NCI-H2196 (cell line): ENCODE data around the gene CHRM5.

Experiments
- DNase-seq: peaks from one replicate; lab custom pipeline; 2025; ENCODE audit not compliant: unreplicated experiment; lab: John Stamatoyannopoulos, UW

Gene CHRM5

DNA sequence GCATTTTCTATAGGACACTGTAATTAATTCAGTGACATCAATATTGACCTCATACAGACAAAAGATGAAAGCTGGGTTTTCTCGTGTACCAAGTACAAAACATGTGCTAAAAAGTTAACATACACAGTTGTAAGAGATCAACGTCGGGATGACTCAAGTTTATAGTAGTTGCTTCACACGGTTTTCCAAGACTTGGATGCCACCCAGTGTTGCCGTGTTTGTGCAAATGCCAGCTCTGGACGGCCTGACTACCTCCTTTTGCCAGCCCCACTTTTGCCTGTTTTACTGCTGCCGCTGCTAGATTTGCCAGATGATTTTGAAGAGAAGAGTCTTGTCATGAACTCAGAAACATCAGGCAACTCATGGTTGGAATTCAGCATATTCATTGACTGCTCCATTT, 115.8 kb downstream of the CHRM5 start:
- DNase-seq = no peak

GRCh38 chr15:34085746-34086145, 117.4 kb downstream of the CHRM5 start:
- DNase-seq = no peak

DNA sequence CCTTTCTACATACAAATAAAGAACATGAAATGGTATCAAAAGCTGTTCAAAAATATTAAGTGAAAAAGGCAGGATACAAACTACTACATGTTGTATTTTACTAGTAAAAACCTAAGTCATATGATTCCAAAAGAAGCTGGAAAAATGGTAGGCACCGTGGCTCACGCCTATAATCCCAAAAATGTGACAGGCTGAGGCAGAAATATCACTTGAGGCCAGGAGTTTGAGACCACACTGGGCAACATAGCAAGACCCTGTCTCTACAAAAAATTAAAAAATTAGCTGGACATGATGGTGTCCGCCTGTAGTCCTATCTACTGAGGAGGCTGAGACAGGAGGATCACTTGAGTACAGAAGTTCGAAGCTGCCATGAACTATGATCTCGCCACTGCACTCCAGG, 131.6 kb downstream of the CHRM5 start:
- DNase-seq = no peak

GRCh38 chr15:34101366-34102174, 133.3 kb downstream of the CHRM5 start, which contains the start of the genes EMC7 and PGBD4:
Gene EMC7, minus strand, starts transcription at chr15:34101862. Its CDS starts 23 bp downstream, at chr15:34101839.
Gene PGBD4, plus strand, starts transcription at chr15:34102083. Its CDS starts 449 bp downstream, at chr15:34102532.
- peak; percentile 84 for DNase-seq

GRCh38 chr15:34102175-34102925, 134.1 kb downstream of the CHRM5 start:
- no peak for DNase-seq

DNA sequence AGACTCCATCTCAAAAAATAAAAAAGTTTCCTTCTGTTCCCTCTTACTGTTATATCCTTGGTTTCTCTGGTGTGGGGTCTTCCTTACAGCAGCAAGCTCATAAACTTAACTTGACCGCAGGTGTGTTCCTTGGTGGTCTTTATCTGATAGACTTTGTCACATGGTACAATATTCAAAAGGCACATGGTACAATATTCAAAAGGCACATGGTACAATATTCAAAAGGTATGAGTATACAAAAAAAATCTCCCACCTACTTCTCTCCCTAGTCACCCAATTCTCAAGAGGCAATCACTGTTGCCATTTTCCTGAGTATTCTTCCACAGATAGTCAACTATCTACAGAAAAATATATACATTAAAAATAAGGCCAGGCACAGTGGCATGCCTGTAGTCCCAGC, 138.1 kb downstream of the CHRM5 start:
- no peak for DNase-seq

GRCh38 chr15:34107315-34107714, 139.0 kb downstream of the CHRM5 start:
- DNase-seq = no peak

- DNase-seq = no peak
Observed at GRCh38 chr15:34109797-34110663, 141.7 kb downstream of the CHRM5 start.

DNA sequence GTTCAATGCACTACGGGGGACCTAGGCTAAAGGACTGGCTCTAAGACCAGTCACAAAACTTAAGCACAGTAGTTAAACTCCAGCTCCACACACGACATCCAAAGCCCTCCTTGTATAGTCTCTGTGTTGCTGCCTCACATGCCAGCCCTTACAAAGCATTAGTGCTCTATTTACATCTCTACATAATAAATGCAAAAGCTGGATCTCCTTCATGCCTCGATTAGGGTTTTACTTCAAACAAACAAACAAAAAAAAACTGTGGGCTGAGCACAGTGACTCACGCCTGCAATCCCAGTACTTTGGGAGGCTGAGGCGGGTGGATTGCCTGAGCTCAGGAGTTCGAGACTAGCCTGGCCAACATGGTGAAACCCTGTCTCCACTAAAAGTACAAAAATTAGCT, 143.2 kb downstream of the CHRM5 start:
- DNase-seq = no peak

DNA sequence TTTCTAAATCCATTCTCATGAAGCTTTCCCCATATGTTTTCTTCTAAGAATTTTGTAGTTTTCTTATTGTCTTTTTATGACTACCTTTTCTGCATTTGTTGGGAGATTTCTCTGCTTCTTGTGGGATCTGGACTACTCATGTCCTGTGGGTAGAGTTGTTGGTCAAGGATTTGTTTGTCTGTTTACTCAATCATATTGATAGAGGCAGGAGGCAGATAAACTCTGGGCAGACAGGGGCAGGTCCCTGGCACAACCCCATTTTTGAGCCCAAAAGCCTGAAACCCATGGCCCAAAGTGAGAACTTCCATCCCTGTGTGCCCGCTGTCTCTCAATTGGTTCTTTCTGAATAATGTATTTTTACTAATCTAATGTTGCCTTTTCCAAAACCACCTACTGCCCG, 145.9 kb downstream of the CHRM5 start:
- DNase-seq = no peak

DNA sequence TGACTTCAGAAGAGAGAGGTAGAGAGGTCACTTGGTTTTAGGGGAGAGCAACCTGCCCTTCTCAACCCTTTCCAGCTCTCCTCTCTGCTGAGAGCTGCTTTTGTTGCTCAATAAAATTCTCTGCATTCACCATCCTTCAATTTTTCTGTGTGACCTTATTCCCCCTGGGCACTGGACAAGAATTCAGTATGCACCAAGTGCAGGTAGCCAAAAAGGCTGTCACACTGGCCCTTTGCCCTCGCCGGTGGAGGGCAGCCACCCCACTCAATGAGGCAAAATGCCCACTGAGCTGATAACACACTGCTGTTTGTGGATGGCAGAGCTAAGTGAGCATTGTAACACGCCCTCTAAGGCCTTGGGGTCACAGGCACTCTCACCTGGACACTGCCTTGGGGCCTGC, 146.4 kb downstream of the CHRM5 start:
- no peak for DNase-seq

DNA sequence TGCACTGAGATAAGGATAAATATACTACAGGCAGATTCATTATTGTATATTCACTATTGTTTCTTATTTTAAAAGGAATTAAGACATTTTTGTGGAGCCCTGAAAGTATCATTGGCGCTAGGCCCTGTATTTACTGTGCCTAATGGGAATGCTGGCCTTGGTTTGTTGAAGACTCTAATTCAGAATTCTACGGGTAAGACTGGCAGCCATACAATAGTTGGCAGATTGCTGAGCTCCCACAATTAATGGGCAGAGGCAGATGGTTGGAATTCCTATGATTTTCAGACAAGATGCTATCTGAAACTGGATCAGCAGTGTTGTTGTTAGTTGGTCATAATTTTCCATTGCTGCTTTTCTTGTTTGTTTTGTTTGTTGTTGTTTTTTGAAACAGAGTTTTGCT, 148.3 kb downstream of the CHRM5 start:
- DNase-seq = no peak
